Measurements from ENCODE around the gene ZNF423. TPM values are rescaled to one million over a fixed set of nuclear protein-coding genes. Genes with fewer than 3 reads are reported as not detected.

Gene ZNF423
- total RNA-seq, 4 donors from 2014 or later = 0.67 to 3.7 (median 2.2) TPM

DNA sequence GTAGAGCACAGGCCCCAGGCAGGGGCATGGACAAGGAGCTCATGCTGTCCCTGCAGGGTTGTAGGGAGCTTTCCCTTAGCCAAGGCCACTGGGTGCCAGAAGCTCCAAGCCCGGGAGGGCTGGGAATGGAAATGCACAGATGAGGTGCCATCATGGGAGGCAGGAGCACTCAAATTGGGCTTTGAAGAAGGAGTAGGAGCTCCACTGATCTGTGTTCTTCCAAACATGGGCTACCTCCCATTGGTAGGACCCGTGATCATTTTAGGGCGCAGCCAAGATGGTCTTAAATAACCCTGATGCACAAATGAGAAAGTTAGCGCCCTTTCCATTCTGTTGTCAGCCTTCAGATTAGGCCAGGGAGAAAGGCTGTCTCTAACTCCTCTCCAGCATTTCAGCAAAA is 201.5 kb downstream of the ZNF423 start:
- no peak for DNase-seq (ENCODE audit: low spot score in 2 of 2)
- TF ChIP-seq POLR2A (IDR thresholded peaks at IDR 0.05) = no peak
- TF ChIP-seq, protein P1, sequence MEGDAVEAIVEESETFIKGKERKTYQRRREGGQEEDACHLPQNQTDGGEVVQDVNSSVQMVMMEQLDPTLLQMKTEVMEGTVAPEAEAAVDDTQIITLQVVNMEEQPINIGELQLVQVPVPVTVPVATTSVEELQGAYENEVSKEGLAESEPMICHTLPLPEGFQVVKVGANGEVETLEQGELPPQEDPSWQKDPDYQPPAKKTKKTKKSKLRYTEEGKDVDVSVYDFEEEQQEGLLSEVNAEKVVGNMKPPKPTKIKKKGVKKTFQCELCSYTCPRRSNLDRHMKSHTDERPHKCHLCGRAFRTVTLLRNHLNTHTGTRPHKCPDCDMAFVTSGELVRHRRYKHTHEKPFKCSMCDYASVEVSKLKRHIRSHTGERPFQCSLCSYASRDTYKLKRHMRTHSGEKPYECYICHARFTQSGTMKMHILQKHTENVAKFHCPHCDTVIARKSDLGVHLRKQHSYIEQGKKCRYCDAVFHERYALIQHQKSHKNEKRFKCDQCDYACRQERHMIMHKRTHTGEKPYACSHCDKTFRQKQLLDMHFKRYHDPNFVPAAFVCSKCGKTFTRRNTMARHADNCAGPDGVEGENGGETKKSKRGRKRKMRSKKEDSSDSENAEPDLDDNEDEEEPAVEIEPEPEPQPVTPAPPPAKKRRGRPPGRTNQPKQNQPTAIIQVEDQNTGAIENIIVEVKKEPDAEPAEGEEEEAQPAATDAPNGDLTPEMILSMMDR (IDR thresholded peaks at IDR 0.05) = no peak
- WGBS, 2 donors = 87 to 100% methylated on average over 4 of the region's 4 CpGs
- intact Hi-C loops (cut with DNase I; ENCODE audit: low total_unique reads) = no loop called here
- H3K4me3 ChIP-seq (ENCODE audit: low read depth, poor library complexity, severe bottlenecking) = no peak overlapping the region

DNA sequence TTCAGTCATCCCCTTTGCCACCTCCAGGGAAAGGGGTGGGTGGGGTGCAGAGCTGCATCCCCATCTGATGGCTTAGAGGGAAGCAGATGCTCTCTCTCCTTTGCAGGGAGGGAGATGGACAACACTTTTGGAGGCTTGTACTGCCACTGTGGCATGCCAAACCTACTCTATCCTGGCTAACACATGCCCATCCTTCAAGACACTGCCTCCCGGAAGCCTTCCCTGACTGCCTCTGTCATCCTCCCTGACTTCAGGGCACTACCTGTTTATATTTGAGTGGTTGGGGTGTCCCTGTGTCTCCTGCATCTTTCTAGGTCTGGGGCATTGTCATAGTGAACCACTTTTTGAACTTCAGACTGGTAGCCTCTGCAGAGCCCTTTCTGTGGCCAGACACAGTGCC is 202.3 kb downstream of the ZNF423 start:
- TF ChIP-seq POLR2A (IDR thresholded peaks at IDR 0.05) = no peak
- TF ChIP-seq, protein P1 (IDR thresholded peaks at IDR 0.05) = no peak
- DNase-seq (ENCODE audit: low spot score in 2 of 2) = no peak
- intact Hi-C loops (cut with DNase I; ENCODE audit: low total_unique reads) = no loop called here
- H3K4me3 ChIP-seq (ENCODE audit: low read depth, poor library complexity, severe bottlenecking) = no peak overlapping the region
- WGBS, 2 donors = 94 to 100% methylated on average over 1 of the region's 1 CpG

- no peak for DNase-seq (ENCODE audit: low spot score in 2 of 2)
- TF ChIP-seq, protein P1 (IDR thresholded peaks at IDR 0.05) = no peak
- TF ChIP-seq POLR2A (IDR thresholded peaks at IDR 0.05) = no peak
- 25 to 36% methylated on average over 6 of the region's 6 CpGs for WGBS, 2 donors
- H3K4me3 ChIP-seq (ENCODE audit: low read depth, poor library complexity, severe bottlenecking) = no peak overlapping the region
- intact Hi-C loops (cut with DNase I; ENCODE audit: low total_unique reads) = no loop called here
These were observed 202.7 kb downstream of the ZNF423 start for GRCh38 chr16:49653173-49653570.

DNA sequence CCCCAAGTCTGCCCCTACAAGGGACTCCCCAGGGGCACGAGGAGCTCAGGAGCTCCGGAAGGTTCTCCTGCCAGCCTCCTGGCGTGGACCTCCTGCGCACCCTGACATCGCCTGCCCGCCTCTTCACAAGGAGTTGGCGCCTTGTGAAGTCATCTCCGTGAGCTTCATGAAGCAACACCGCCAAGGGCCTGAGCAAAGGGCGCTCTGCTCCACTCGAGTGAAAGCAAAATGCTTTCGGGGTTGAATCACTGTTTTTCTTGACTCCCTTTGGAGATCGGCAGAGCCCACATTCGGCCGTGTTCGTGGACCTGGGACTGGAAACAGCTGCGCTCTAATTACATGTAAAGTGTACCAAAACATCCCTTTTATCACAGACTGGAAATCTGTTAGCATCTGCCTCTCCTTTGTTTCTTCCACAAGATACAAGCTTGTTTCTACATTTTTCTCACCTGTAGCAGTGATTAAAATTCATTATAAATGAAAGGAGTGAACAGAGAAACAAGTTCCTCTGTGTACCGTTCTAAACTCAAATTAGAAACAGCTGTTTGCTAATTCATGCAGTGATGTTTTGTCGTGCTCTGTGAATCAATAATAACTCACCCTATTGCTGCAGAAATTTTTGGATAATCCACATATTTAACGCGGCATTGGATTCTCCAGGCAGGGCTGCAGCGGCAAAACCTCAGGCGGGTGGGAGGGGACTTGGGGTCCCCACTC is 203.3 kb downstream of the ZNF423 start:
- DNase-seq (ENCODE audit: low spot score in 2 of 2) = no peak
- no peak overlapping the region for H3K4me3 ChIP-seq (ENCODE audit: low read depth, poor library complexity, severe bottlenecking)
- intact Hi-C loops (cut with DNase I; ENCODE audit: low total_unique reads) = no loop called here
- no peak for TF ChIP-seq POLR2A (IDR thresholded peaks at IDR 0.05)
- TF ChIP-seq, protein P1 (IDR thresholded peaks at IDR 0.05) = no peak
- 70 to 71% methylated on average over 23 of the region's 23 CpGs for WGBS, 2 donors

GRCh38 chr16:49651996-49652395 is 203.9 kb downstream of the ZNF423 start:
- TF ChIP-seq, protein P1 (IDR thresholded peaks at IDR 0.05) = no peak
- no peak for TF ChIP-seq POLR2A (IDR thresholded peaks at IDR 0.05)
- no peak overlapping the region for H3K4me3 ChIP-seq (ENCODE audit: low read depth, poor library complexity, severe bottlenecking)
- 74 to 77% methylated on average over 7 of the region's 7 CpGs for WGBS, 2 donors
- intact Hi-C loops (cut with DNase I; ENCODE audit: low total_unique reads) = no loop called here
- no peak for DNase-seq (ENCODE audit: low spot score in 2 of 2)

DNA sequence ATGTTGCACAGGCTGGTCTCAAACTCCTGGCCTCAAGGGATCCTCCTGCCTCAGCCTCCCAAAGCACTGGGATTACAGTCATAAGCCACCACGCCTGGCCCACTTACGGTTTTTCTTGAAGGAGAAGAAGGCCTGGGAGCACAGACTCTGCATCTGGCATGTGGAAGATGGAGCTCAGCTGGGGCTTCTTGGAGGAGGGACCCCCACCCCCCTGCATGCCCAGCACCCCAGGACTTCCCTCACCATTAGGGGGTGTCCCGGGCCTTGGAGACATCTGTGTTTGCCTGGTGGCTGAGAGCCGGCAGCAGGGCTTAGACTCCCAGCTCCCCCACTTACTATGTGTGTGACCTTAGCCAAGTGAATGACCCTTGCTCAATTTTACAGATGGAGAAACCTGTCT is 204.7 kb downstream of the ZNF423 start:
- TF ChIP-seq, protein P1 (IDR thresholded peaks at IDR 0.05) = no peak
- no peak for TF ChIP-seq POLR2A (IDR thresholded peaks at IDR 0.05)
- intact Hi-C loops (cut with DNase I; ENCODE audit: low total_unique reads) = no loop called here
- no peak for DNase-seq (ENCODE audit: low spot score in 2 of 2)
- H3K4me3 ChIP-seq (ENCODE audit: low read depth, poor library complexity, severe bottlenecking) = no peak overlapping the region
- 75 to 82% methylated on average over 4 of the region's 4 CpGs for WGBS, 2 donors

Data from lower leg skin (tissue), 4 donors.